GM12801 (cell line): ENCODE measurements around the gene ALDH2.

ENCODE experiments used
- CTCF ChIP-seq: IDR thresholded peaks from one replicate; pipeline ENCODE4 v1.5.1; 2011; ENCODE audit warnings: control low read depth; ENCODE audit not compliant: insufficient read length; ENCODE audit errors: extremely low read depth

The ALDH2 gene

GRCh38 chr12:111799758-111800157 lies 33.0 kb downstream of the ALDH2 start:
- TF ChIP-seq CTCF, result no peak

- TF ChIP-seq CTCF, result no peak
Measured at GRCh38 chr12:111803038-111803626, 36.4 kb downstream of the ALDH2 start.

- no peak for TF ChIP-seq CTCF
Measured at GRCh38 chr12:111803851-111804250, 37.1 kb downstream of the ALDH2 start.

GRCh38 chr12:111806304-111806703 lies 39.6 kb downstream of the ALDH2 start:
- no peak for TF ChIP-seq CTCF

GRCh38 chr12:111807232-111807631 lies 40.5 kb downstream of the ALDH2 start:
- TF ChIP-seq CTCF, result no peak

- no peak for TF ChIP-seq CTCF
Measured at GRCh38 chr12:111812881-111813741, 46.4 kb downstream of the ALDH2 start.

GRCh38 chr12:111816065-111816615 lies 49.4 kb downstream of the ALDH2 start:
- TF ChIP-seq CTCF, result no peak
